Ovary (tissue), 3 donors: Measurements from ENCODE around the gene PDS5B.

Source experiments
- POLR2A ChIP-seq: fragments of 450-650 bp; IDR thresholded peaks from one replicate; pipeline ENCODE4 v1.6.1; 2017; ENCODE audit warnings: antibody characterized with exemption, mild to moderate bottlenecking, moderate library complexity
- TF ChIP-seq, protein P1 (sequence below), 3 donors: fragments of 450-650 bp in 2 of 3; fragments of 200-600 bp in 1 of 3; IDR thresholded peaks; one replicate each; pipeline versions ENCODE4 v1.5.1 to v1.8.0; 2016 to 2022; ENCODE audit warnings: antibody characterized with exemption in 3 of 3, mild to moderate bottlenecking in 1 of 3
- donor health status: DM: no; HTN: no; CAD: no.

DNA sequence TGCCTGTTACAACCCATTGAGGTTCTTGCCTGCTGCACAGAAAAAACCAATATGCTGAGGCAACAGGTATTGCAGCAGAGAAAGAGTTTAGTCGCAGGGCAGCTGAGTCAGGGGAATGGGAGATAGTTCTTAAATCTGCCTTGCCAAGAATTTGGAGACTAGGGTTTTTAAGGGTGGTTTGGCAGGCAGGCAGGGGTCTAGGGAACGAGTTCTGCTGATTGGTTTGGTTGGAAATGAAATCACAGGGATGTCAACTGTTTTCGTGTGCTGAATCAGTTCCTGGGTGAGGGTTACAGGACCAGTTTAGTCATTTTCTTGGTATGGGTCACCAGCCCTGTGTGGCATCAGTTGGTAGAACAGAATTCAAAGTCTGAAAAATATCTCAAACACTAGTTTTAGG is 36.6 kb downstream of the PDS5B start:
- TF ChIP-seq, protein P1, sequence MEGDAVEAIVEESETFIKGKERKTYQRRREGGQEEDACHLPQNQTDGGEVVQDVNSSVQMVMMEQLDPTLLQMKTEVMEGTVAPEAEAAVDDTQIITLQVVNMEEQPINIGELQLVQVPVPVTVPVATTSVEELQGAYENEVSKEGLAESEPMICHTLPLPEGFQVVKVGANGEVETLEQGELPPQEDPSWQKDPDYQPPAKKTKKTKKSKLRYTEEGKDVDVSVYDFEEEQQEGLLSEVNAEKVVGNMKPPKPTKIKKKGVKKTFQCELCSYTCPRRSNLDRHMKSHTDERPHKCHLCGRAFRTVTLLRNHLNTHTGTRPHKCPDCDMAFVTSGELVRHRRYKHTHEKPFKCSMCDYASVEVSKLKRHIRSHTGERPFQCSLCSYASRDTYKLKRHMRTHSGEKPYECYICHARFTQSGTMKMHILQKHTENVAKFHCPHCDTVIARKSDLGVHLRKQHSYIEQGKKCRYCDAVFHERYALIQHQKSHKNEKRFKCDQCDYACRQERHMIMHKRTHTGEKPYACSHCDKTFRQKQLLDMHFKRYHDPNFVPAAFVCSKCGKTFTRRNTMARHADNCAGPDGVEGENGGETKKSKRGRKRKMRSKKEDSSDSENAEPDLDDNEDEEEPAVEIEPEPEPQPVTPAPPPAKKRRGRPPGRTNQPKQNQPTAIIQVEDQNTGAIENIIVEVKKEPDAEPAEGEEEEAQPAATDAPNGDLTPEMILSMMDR (IDR thresholded peaks at IDR 0.05): no peak
- no peak for TF ChIP-seq POLR2A
